HepG2 (cell line): ENCODE data around the gene AKR1A1. TPM values are rescaled to one million over a fixed set of nuclear protein-coding genes. Genes with fewer than 3 reads are reported as not detected.

Experiments used
- ATAC-seq: fragments of 200-7000 bp; cut with Tn5 transposase; 3 replicates; pipeline ENCODE4 v1.9.1; 2020; ENCODE audit warnings: mild to moderate bottlenecking, moderate library complexity
- BruUV-seq: library from RNA; stranded (reverse); fragments of 400-500 nt; replicated peaks from 2 replicates; lab custom pipeline; 2021; lab: Mats Ljungman, UMichigan
- CTCF ChIA-PET: fragments of 300-600 bp; formaldehyde crosslinking; extraction: SDS; loops from one replicate; lab custom pipeline; 2021; ENCODE audit warnings: low total read pairs, inconsistent platforms, low intra/inter-chr PET ratio; lab: Yijun Ruan, JAX
- POLR2A ChIA-PET: fragments of 350-600 bp; sonication (Branson Sonifier 250); formaldehyde crosslinking; loops from one replicate; lab custom pipeline; 2020; ENCODE audit warnings: antibody characterized with exemption, inconsistent platforms; lab: Yijun Ruan, JAX
- DNase-seq: peaks from one replicate; pipeline ENCODE4 v3.0.0-alpha.2; 2015; ENCODE audit warnings: low spot score
- FAIRE-seq: peaks from 3 replicates; lab custom pipeline; 2011; peaks lifted over from hg19 to GRCh38; lab: Jason Lieb, UNC
- H2AFZ ChIP-seq: one replicate; pipeline ENCODE4 v1.6.1; 2011; ENCODE audit warnings: low read length, inconsistent platforms
- H3K27ac ChIP-seq: fragments of 300-600 bp; 3 replicates; pipeline ENCODE4 v1.8.0; 2011; ENCODE audit warnings: mixed run types, mild to moderate bottlenecking, mixed read lengths, low read length, inconsistent platforms; ENCODE audit not compliant: insufficient read depth; ENCODE audit errors: extremely low read length
- H3K27me3 ChIP-seq, 2 experiments: fragments of 200-600 bp in 1 of 2; 2 replicates in 1 of 2; 3 replicates in 1 of 2; pipeline versions ENCODE4 v1.6.0 to v1.8.0; 2011; ENCODE audit warnings: low read length in 2 of 2, mild to moderate bottlenecking in 2 of 2, moderate library complexity in 2 of 2, inconsistent platforms in 1 of 2; ENCODE audit not compliant: insufficient read depth in 2 of 2, control insufficient read depth in 1 of 2
- H3K36me3 ChIP-seq, 2 experiments: fragments of 200-600 bp in 1 of 2; replicated peaks in 1 of 2; 2 replicates in 1 of 2; 3 replicates in 1 of 2; pipeline versions ENCODE4 v1.5.1 to v1.8.0; 2011; ENCODE audit warnings: low read length in 2 of 2, inconsistent platforms in 1 of 2; ENCODE audit not compliant: insufficient read depth in 2 of 2, control insufficient read depth in 1 of 2
- H3K4me1 ChIP-seq: 2 replicates; pipeline ENCODE4 v1.5.1; 2012; ENCODE audit warnings: low read length, inconsistent platforms; ENCODE audit not compliant: insufficient read depth
- H3K4me2 ChIP-seq: 2 replicates; pipeline ENCODE4 v1.6.0; 2011; ENCODE audit warnings: low read depth, low read length, inconsistent platforms
- H3K4me3 ChIP-seq, 3 experiments: fragments of 200-600 bp in 1 of 3; sonication (generic), shearing (Covaris generic) in 1 of 3; replicated peaks in 1 of 3; 2 replicates each; pipeline ENCODE4 v1.5.1; 2011 to 2016; ENCODE audit warnings: low read length in 3 of 3, inconsistent platforms in 2 of 3, low read depth in 2 of 3, mild to moderate bottlenecking in 2 of 3, control low read depth in 1 of 3, mixed read lengths in 1 of 3; ENCODE audit not compliant: insufficient read depth in 1 of 3
- H3K79me2 ChIP-seq: one replicate; pipeline ENCODE4 v1.6.1; 2011; ENCODE audit warnings: low read length, inconsistent platforms; ENCODE audit not compliant: insufficient read depth
- H3K9ac ChIP-seq: 2 replicates; pipeline ENCODE4 v1.6.0; 2011; ENCODE audit warnings: mild to moderate bottlenecking, low read depth, low read length, inconsistent platforms; ENCODE audit not compliant: insufficient read depth
- H3K9me3 ChIP-seq: 2 replicates; pipeline ENCODE4 v1.5.1; 2012; ENCODE audit warnings: mild to moderate bottlenecking, low read length
- H4K20me1 ChIP-seq: 2 replicates; pipeline ENCODE4 v1.6.0; 2011; ENCODE audit warnings: inconsistent platforms, mild to moderate bottlenecking, low read length, moderate library complexity; ENCODE audit not compliant: insufficient read depth
- ESRRA ChIP-seq: sonication (generic); formaldehyde crosslinking; IDR thresholded peaks from 2 replicates; pipeline ENCODE4 v1.5.1; 2020; ENCODE audit warnings: mild to moderate bottlenecking, low read depth, missing genetic modification reagents
- LCORL ChIP-seq, 2 experiments: fragments of 450-650 bp in 1 of 2; sonication (generic) in 1 of 2; formaldehyde crosslinking in 1 of 2; IDR thresholded peaks; 2 replicates each; pipeline versions ENCODE4 v1.5.0 to v1.6.1; 2017 to 2020; ENCODE audit warnings: antibody characterized with exemption in 1 of 2, missing genetic modification reagents in 1 of 2
- NR2F1 ChIP-seq, 2 experiments: fragments of 450-650 bp in 1 of 2; formaldehyde crosslinking in 1 of 2; IDR thresholded peaks; 2 replicates each; pipeline versions ENCODE4 v1.5.0 to v1.6.1; 2016 to 2020; ENCODE audit warnings: mild to moderate bottlenecking in 1 of 2, missing compliant biosample characterization in 1 of 2, missing genetic modification reagents in 1 of 2, moderate library complexity in 1 of 2
- NR2F2 ChIP-seq: IDR thresholded peaks from 2 replicates; pipeline ENCODE4 v1.6.1; 2012; ENCODE audit warnings: low read depth, inconsistent platforms, borderline replicate concordance
- NR2F6 ChIP-seq, 2 experiments: IDR thresholded peaks; 2 replicates each; pipeline ENCODE4 v1.6.1; 2016; ENCODE audit warnings: antibody characterized with exemption in 1 of 2, mild to moderate bottlenecking in 1 of 2
- STAG1 ChIP-seq: sonication (generic); formaldehyde crosslinking; IDR thresholded peaks from 2 replicates; pipeline ENCODE4 v1.4.0; 2020; ENCODE audit warnings: missing genetic modification reagents
- STAT6 ChIP-seq: sonication (generic); formaldehyde crosslinking; IDR thresholded peaks from 2 replicates; pipeline ENCODE4 v1.4.0; 2020; ENCODE audit warnings: missing genetic modification reagents, mild to moderate bottlenecking, borderline replicate concordance
- SUZ12 ChIP-seq: fragments of 150-350 bp; IDR thresholded peaks from 2 replicates; pipeline ENCODE4 v1.6.1; 2014; ENCODE audit warnings: low read depth, low read length
- SYNCRIP ChIP-seq: fragments of 200-400 bp; formaldehyde crosslinking; IDR thresholded peaks from 2 replicates; pipeline ENCODE4 v1.6.1; 2018; ENCODE audit warnings: mild to moderate bottlenecking, low read depth, low read length; ENCODE audit not compliant: insufficient read depth
- TEAD2 ChIP-seq: sonication (generic); formaldehyde crosslinking; IDR thresholded peaks from 2 replicates; pipeline ENCODE4 v1.9.0; 2021; ENCODE audit warnings: missing genetic modification reagents
- ZFP36 ChIP-seq: fragments of 150-350 bp; IDR thresholded peaks from 2 replicates; pipeline ENCODE4 v1.6.1; 2018; ENCODE audit warnings: borderline replicate concordance, low read length, low read depth; ENCODE audit not compliant: partially characterized antibody
- ZNF274 ChIP-seq: sonication (generic); formaldehyde crosslinking; IDR thresholded peaks from 2 replicates; pipeline ENCODE4 v1.5.1; 2020; ENCODE audit warnings: mild to moderate bottlenecking, missing genetic modification reagents
- WGBS: methylation state at CpG from one replicate; pipeline ENCODE4 v1.1.6; 2017; ENCODE audit warnings: low lambda C conversion rate; 5-methylcytosine and 5-hydroxymethylcytosine counted together
- in situ Hi-C: cut with HindIII; loops from 2 replicates; pipeline ENCODE4 v1.10.0; 2017; ENCODE audit warnings: low pct_unique_long_range_greater_than_20kb; ENCODE audit not compliant: extremely low pct_ligation_motif_present
- intact Hi-C: fragments of 100-400 bp; cut with micrococcal nuclease; formaldehyde crosslinking; loops from one replicate; pipeline ENCODE4 v1.10.0; 2022; ENCODE audit not compliant: unreplicated experiment
- polyA plus RNA-seq, 8 experiments: library from polyadenylated mRNA; depleted of rRNA in 3 of 8; stranded (reverse) in 7 of 8; unstranded in 1 of 8; fragments of >200 nt; fragmentation: Illumina TruSeq in 4 of 8; extraction: Trizol in 4 of 8; gene quantifications; 2 replicates each; pipeline versions ENCODE4 v1.2.1 to v1.2.3, GENCODE V29; 2011 to 2016; ENCODE audit warnings: low read depth in 4 of 8, missing spikeins in 1 of 8, mixed read lengths in 1 of 8; ENCODE audit not compliant: insufficient read depth in 1 of 8
- total RNA-seq, 5 experiments: library from RNA; depleted of rRNA; stranded (reverse); fragments of >200 nt; fragmentation: Illumina TruSeq; extraction: Trizol; gene quantifications; 2 replicates each; pipeline ENCODE4 v1.2.3, GENCODE V29; 2016; ENCODE audit warnings: low read depth in 1 of 5

The AKR1A1 gene
- total and polyA plus RNA-seq, 2 of the 13 experiments (the other 11 are each of a cell fraction or from before 2014, with no cell fraction given), result 181 to 217 TPM

DNA sequence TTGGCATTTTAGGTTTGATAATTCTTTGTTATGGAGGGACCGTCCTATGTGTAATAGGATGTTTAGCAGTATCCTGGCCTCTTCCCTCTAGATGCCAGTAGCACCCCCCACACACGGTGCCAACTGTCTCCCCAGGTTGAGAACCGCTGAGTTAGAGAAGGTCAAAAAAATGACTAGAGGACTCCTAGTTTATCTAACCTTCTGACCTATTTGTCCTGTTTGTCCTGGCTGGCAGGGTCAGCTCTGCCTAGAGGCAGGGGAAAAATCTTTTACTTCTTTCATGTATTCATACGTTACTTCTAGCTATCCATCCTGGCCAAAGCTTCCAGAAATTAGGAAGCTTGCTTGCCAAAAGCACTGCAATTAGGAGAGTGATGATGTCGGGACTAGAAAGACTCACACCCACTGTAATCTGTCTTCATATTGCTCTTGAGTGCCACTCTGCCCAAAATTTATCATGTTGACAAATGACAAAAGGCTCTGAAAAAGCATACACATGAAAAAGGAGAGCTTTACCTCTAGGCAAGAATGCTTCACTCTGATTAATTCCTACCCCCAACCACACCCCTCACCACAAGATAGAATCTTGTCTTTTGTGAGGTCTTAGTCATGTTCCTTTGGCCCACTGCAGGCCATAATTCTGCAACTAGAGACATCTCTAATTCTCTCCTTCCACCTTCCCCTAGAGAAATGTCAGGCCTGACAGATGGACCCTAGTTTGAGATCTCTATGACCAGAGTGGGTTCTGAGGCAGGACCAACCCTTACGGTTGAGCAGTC lies 14.4 kb upstream of the AKR1A1 start:
- 30% methylated on average over 6 of the region's 6 CpGs for WGBS
- in situ Hi-C loops (no loop called here), intact Hi-C loops (no loop called here)
- peak; percentile 31; the same call in 2 of the 3 replicates for ATAC-seq
- POLR2A ChIA-PET, result interaction anchor here (6.6 to 29.7 kb wide), 2 partner anchors 11 to 15 kb away, joined by 55 to 690 read pairs; partner anchors contain the start of genes AKR1A1 and PRDX1
- CTCF ChIA-PET, result no interaction called here
- H3K9ac ChIP-seq, result no peak overlapping the region
- H3K36me3 ChIP-seq, result no peaks in the 10 kb centered on the region
- no TSS peak for BruUV-seq
- no peaks in the 10 kb centered on the region for H3K9me3 ChIP-seq
- H3K79me2 ChIP-seq, result no peaks in the 10 kb centered on the region
- FAIRE-seq, result no peak
- no peak for DNase-seq
- H4K20me1 ChIP-seq, result no peaks in the 10 kb centered on the region
- H2AFZ ChIP-seq, result no peak overlapping the region
- peaks cover 37% of the 10 kb centered on the region for H3K4me1 ChIP-seq
- no peak for TF ChIP-seq ZFP36
- TF ChIP-seq STAT6 (CRISPR knock-in tag), result no peak
- TF ChIP-seq SUZ12, result no peak
- peak; percentile 70 for TF ChIP-seq NR2F6 (IDR thresholded peaks at IDR 0.05)
- TF ChIP-seq NR2F6 (CRISPR knock-in tag; IDR thresholded peaks at IDR 0.05), result peak; percentile 35; the same call in 1 of the 2 replicates
- peak in 1 of 2 experiments; percentile 51; a peak in 1 of 4 replicates for TF ChIP-seq NR2F1 (CRISPR knock-in tag; IDR thresholded peaks at IDR 0.05)
- no peak for TF ChIP-seq SYNCRIP
- TF ChIP-seq TEAD2, result no peak
- TF ChIP-seq NR2F2, result 0 out of 2 replicates have a peak, but pooled peaks have one; percentile 32
- 0 out of 2 replicates have a peak, but pooled peaks have one; percentile 27 for TF ChIP-seq ESRRA (CRISPR knock-in tag)
- TF ChIP-seq ZNF274 (CRISPR knock-in tag), result no peak
- TF ChIP-seq STAG1 (CRISPR knock-in tag), result no peak
- no peak for TF ChIP-seq LCORL (IDR thresholded peaks at IDR 0.05)
- peak; percentile 29; the same call in 1 of the 2 replicates for TF ChIP-seq LCORL (CRISPR knock-in tag; IDR thresholded peaks at IDR 0.05)
- no peak overlapping the region for H3K27ac ChIP-seq
- H3K27me3 ChIP-seq, result no peaks in the 10 kb centered on the region
- H3K4me3 ChIP-seq, result no peak overlapping the region
- H3K4me2 ChIP-seq, result peak overlapping the region; percentile 67
